LoVo (cell line): ENCODE results near the gene HOXD9.

Source experiments
- DNase-seq: peaks from one replicate; pipeline ENCODE4 v3.0.0-alpha.2; 2016; ENCODE audit warnings: low spot score

The HOXD9 gene

DNA sequence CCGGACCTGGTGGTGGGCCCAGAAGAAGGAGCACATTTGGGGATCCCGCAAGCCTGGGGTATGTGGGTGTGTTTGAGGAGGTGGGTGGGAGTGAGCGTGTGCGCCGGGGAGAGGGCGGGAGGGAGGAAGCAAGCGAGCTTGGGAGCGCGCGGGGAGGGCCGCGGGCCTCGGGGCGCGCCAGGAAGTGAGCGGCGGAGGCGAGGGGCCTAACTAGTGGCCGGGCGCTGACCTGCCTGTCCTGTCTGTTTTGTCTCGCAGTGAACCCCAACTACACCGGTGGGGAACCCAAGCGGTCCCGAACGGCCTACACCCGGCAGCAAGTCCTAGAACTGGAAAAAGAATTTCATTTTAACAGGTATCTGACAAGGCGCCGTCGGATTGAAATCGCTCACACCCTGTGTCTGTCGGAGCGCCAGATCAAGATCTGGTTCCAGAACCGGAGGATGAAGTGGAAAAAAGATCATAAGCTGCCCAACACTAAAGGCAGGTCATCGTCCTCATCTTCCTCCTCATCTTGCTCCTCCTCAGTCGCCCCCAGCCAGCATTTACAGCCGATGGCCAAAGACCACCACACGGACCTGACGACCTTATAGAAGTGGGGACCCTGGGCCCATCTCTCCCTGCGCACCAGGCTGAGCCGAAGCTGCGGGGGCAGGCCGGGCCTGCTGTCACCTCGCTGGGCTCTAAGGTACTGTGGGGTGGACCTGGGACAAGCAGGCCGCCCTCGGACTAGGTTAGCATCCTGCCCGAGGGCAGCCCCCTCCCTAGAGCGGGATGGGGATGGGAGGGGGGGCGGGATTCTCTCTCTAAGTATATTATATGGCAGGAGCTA lies 30.0 kb downstream of the HOXD9 start:
- no peak for DNase-seq

DNA sequence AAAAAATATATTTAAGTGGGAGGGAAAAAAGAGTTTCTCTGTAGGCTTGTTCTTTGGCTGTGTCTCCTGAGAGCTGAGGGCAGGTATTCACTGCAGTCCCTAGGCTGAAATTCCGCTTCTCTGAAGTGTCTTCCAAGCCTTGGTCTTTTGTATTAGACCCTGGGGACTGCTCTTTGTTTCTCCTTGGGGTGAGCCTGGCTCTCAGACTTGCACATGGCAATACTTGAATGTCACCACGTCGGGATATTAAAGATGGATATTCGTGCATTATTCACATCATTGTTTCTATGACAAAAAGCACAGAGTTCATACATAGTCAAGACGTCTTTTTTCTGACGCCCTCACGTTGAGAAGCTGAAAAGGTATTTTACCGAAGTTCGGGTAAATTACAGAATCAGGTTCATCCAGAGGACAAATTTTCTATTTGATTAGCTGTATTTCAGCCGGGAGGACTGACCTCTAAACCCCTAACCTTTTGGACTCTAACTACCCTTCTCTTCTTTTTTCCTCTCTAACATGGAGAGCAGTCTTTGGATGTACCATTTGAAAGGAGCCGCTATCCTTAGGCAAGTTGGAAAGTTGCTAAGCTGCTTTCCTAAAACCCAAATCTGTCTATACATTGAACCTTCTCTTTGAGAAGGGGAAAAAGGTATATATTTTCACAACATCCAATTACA lies 32.2 kb downstream of the HOXD9 start:
- no peak for DNase-seq

DNA sequence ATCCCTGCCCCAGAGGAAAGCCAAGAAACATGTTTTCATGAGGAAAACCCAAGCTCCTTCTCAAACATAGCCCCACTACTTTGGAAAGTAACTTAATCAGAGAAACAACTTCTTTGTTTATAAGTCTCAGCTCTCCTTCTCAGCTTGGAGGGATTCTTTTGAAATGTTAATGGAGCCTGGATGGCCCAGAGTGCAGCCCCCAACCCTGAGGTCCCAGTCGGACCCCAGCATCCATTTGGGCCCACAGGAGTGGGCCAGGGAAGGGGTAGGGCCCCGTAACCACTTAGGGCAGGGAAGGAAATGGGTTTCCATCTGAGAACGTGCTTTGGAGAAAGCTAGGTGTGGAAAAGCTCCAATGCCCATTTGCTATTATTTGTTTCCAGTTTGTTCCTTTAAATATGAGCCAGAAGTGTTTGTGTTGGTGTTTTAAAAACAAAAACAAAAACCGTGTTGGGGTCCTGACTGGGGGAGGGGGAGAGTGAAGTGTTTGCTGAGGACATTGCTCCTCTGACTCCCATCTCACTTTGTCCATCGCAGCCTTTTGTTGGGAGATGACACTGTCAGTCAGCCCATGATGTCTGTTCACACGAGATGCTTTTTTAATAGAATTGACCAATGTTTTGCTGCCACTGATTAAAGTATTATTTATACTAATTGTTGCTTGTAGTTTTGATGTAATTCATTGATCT lies 33.0 kb downstream of the HOXD9 start:
- DNase-seq, result no peak

DNA sequence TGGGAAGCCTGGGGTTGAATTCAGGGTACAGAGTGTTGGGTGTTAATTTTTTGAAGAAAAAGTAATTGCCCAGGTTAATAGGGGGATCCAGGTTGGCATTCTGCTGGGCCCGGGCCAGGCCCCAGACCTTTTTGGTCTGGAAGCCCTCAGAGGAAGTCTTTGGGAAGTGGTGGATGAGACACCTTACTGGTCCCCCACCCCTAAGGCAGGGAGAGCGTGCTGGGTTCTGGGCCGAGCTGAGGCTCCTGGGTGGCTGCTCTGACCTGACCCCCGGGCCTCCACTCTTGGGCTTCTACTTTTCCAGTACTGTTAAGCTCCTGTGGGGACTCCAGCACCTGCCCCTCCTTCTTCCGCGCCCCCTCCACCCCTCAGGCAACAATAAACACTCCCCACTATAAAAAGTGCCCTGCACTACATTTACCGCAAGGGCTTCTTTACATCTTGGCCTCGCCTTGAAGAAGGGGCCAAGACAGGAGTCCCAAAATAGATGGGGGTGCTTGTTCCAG lies 33.8 kb downstream of the HOXD9 start:
- DNase-seq, result no peak

DNA sequence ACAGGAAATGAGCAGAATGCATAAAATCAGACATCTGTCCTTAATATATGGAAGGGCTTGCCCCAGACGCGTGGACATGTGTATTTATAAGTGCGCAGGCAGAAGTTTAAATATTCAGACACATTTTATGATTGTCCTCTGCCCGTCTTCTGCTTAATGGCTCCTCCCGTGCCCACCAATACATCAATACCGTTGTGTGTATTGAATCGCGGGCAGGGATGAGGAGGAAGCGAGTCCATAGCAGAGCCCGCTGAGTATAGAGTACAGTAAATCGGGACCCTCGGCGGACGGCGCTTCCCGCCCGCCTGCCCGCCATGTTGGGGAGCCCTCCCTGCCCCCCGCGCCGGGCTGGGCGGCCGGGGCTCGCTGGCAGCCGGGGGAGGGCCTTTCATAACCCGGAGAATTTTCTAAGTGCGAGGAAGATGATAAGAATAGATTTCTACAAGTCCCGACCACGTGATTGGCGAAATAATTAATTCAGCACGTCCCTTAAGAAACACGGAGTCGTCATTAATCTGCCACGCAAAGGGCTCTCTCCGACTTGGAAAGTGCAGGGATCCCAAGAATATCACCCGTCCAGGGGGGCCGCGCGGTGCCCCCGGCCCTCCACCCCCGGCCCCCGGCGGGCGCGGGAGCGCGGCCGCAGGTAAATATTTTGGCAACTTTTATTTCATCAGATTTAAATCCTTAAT lies 34.4 kb downstream of the HOXD9 start, which contains the start of gene HOXD3:
Gene HOXD3 (plus strand): TSS at position 501 of the 692 bp plus-strand sequence. CDS start 11,808 bp downstream, outside the sequence.
- no peak for DNase-seq

DNA sequence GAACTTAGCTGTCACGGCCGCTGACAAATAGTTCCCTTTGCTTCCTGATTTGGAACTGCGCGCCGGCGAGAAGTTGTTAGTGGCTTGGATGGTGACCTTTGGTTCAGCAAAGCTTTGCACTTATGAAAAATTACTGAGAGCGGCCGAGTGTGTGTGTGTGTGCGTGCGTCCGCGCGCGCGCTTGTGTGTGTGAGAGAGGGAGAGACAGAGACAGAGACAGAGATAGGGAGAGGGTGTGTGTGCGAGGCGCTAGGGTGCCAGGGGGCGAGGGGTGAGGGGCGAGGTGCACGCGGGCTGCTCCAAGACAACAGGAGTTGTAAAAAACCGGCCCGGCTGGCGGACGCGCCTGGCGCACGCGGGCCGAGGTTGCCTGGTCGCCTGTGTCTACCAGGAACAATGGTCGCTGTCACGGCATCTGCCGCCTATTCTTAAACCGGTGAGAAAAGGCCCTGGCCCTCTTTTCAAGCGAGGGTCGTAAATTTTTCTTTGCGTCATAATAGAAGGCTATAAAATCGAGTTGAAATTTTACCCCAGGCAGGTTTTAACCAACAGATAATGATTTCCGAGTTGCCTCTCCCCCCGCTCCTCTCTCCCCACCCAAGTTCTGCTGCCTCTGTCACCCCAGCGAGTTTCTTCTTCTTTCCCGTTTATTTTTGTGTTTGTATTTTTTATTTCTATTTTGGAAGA lies 35.1 kb downstream of the HOXD9 start:
- peak; percentile 20 for DNase-seq

DNA sequence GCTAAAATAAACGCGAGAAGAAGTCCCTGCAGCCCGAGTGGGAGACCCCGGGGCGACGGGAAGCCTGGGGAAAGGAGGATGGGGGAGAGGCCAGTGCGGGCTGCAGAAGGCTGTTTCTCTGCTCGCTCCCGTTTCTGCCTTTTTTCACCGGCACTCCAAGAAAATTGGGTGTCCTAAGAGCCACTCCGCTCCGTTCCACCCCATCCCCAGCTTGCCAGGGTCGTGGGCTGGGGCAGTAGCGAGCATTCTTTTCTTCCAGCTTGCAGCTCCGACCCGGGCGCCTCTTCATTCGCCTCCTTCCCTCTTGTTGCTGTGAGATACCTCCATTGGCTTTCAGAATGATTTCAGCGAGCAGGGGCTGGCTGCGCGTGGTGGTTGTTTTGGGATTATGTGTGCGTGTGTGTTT lies 35.7 kb downstream of the HOXD9 start:
- no peak for DNase-seq

DNA sequence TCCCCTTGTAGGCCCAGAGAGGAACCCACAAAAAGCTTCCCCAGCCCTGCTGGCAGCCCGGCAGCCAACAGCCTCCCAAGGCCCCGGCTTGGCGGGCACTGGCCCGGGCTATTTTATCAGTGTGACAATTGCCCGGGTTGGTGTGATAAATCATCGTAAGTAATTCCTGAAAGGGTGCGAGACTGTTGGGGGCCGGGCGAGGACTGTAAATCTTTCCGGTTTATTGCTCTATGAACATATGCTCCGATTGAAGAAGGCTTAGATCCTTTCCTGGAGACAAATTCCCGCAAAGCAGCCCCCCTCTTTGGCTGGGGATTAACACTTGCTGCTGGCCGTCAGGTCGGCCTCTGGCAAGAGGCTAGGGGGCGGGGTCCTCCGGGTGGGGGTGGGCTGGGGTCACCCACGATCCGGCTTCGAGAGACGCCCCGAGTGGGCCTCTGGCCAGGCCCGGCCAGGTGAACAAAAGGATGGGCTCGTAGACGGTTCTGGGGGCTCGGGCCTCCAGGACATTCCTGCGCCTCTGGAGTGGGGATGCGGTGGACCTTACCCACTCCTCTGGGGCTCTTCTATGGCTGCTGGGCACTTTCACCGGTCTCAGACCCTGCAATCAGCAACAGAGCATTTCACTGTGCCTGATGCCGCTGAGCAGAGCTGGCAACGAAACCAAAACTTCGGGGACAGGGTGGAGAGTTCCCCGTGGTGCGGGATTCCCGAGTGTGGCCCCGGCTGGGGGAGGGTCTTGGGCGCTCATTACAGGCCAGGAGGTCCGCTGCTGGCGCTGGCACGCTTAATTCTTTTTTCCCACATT lies 36.5 kb downstream of the HOXD9 start:
- DNase-seq, result no peak

DNA sequence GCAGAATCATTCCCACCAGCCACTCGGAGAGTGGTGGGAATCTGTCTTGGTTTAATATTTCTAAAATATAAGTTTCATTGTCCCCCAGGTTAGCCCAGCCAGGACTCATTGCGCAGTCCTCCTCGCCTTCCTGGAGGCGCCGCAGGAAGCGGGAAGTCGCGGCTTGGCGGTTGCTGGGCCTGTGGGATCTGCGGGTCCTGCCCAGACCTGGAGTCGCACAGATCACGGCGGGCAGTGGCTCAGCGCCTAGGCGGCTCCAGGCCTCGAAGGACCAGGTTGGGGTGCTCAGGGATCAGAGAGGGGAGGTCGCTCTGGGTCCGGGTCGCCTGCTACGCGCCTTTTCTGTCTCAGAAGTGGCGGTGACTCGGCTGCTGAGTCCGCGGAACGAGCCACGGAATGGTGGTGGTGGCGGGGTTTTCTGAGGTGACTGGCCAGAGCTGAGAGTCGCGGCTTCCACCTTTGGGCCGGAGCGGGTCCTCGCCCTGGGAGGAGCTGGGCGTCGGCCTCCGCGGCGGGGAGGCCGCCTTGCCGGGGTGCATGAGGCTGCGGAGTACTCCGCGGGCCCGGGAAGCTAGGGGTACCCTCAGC lies 37.2 kb downstream of the HOXD9 start:
- DNase-seq, result no peak

DNA sequence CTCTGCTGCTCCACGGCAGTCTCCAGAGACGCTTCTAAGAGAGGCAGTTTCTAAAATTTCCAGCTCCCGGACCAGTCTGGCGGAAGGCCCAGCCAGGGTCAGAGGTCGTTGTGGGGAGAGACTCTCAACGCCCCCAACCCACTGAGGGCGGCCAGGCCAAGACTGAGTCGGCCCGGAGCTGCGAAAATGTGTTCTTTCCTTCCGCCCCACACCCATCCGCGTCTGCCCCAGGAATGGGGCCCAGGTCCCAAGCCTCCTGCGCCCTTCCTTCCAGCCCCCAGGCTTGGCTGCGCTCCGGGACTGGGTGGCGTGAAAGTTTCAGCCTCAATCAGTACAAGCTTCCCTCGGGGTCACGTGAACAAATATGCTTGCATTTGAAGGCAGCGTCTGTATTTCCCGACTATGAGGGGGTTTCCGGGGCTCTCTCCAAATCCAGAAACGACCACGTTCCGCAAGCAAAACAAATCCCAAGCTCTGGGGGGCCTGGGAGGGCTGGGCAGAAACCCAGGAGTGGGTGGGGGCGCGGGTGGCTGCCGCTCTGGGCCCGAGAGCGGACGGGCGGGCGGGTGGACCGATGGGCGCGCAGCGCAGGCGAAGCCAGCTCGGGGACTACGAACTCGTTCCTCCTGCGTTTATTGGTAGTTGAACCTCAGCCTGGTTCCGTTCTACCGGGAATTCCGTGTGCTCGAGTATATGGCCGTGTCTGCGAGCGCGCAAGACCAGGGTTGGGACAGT lies 37.9 kb downstream of the HOXD9 start:
- no peak for DNase-seq

DNA sequence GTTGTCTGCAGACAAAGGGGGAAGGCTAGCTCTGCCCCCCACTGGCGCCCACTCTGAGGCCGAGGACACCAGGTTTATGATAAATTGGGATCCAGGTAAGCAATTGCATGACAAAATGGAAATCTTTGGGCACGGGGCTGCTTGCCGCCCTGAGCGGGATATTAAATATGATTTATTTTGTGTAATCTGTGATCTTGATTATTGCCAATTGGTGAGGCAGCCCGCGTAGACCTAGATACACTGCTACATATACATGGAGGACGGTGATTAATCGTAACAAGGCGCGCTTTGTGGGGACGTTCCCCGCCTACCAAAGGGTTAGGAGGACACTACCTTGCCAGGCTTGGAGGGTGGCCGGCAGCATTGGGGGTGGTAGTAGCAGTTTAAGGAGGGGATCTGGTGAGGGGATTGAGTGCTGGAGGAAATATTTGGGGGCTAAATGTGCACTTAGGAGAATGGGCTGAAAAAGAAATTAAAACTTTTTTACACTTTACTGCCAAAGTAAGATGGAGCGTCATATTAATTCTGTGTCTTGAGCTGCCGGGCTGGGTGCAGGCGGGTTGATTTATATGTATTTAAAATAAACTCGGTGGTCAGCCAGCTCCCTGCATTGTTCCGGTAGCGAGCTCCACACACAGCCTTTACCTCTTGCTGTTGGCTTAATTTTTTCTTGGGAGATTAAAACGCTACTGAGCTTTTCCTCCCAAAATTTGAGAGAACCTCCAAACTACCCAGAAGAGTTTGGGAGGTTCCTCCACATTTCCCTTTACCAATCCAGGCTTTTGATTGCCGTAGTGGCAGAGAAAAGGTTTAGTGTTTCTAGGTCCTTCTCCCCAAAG lies 38.7 kb downstream of the HOXD9 start:
- DNase-seq, result no peak

DNA sequence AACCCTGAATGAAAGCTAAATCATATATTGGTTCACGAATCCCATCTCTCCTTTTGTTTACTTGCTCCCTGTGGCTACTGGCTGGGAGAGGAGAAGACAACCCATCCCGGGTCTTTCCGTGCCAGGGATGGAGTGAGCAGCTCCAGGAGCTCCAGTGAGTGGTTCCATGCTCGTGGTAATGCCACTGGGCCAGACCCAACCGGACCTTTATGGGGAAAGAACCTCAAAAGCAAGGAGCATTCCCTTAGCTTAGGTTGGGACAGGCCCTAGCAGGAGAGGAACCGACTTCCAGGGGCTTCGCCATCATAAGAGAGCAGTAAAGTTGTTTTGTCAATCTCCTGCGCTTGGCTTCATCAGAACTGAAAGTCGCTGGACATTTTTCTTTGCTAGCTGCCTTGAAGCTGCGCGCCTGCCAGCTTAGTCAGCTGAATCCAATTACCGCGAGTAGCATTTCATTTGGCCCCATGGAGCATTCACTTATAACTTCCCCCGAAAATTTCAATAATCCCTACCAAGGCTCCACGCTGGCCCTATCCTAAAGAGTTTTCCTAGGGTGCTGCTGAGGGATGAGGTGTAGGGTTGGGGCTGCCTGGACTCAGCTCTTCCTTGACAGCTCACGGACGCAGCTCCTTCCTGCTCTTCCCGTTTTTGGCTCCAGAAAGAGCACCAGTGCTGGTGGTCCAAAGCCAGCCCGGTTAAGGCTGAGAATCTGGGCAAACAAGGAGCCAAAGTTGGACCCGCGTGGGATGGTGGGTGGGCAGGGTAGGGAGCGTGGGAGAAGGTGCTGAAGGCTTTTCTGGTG lies 39.5 kb downstream of the HOXD9 start:
- no peak for DNase-seq

DNA sequence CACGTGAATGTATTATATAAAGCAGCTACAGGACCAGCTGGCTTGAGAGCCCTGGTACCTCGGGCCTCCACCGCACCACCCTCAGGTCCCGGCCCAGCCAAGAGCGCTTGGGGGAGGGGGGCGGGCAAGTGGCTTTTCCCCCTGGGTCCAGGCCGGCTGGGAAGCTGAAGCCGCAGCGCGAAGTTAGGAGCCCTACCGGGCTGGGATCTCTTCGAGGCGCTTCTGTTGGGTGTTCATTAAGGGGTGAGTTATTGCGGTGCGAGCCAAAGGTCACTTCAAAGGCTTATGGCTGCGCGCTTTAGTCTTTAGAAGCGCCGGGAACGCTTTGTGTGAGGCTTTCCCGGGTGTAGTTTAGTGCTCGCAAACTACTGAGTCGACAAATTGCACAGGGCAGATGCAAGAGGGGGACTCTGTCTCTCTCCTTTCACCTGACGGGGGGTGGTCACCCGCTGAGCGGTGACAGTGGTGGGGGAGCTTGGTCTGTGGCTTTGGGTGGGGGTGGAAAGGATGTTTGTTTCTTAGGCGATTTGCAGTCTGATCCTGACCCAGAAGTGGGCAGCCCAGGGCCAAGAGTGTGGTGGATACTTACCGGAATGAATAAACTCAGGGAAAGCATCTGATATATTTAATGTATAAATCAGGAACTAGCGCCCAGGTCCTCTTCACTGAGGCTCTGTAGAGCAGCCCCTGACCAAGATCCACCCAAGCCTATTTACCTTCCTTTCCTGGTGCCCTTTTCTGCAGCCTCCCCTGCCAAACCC lies 40.6 kb downstream of the HOXD9 start:
- DNase-seq, result no peak

DNA sequence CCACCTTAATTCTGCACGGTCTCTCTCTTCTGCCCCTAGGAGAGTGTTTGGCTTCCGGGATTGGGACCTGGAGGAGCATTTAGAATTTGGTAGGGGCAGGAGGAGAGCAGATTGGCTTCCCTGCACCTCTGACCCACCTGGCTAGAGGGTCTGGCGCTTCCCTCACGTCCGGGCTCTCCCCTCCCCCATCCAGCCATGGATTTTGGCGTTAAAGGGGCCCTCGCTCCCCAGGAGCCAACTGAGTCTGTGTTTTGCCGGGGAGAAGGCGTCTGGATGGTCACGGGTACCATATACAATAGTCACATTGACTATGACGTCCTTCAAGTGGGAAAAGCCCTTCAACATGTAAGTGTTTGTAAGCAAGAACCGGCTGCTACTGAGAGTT lies 41.1 kb downstream of the HOXD9 start:
- no peak for DNase-seq

DNA sequence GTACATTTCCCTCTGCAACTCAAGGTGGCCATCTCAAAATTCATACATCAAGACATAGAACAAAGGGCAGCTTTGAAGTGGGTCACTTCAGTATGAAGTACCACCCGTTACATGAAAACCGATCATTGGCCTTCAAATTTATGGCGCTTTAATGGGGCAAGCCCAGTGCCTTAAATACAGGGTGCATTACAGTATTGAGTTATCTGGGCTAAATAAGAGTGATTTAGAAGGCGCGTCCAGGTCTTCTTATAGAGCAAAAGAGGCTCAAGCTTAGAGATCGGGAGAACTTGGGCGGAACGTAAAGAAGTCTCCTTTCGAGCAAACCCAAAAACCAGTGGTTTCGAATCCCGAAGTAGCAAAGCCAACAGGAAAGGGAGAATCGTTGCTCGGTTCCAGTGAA lies 41.7 kb downstream of the HOXD9 start:
- no peak for DNase-seq

DNA sequence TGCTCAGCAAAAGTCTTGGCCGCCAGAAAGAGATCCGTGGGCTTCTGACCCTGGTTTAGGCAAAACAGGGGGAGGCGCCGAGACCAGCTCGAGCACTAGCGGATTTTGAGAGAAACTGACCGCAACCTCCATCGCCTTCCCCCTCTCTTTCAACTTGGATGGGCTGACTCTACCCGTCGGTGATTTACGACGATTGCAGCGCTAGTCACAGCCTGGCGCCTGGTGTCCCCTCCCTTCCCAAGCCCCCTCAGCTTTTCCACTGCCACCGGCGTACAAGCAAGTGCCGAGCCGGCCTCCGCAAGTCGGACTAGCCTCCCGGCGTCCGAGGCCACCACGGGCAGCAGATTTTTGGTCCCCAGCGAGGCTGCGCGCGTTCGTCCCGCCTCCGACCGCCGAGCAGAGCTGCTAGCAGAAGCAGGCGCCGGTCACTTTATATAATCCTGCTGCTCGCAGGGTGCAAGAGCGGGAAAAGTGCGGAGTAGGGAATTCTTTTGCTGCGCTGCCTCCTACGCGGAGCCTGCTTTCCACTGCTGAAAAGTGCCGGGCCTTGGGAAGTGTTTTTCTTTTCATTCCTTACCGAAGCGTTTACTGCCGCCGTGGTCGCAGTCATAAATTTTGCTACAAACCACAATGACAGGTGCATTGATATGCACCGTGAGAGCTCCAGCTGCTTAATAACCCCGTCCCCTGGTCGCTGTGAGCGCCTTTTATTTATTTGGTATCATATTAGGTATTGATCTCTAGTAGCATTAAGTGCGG lies 42.3 kb downstream of the HOXD9 start:
- DNase-seq, result no peak
